ENCODE results near the gene ANKRD28. TPM values are rescaled to one million over a fixed set of nuclear protein-coding genes. Genes with fewer than 3 reads are reported as not detected.

ANKRD28 gene
- total and polyA plus RNA-seq, 2 of the 8 experiments (the other 6 are each of a cell fraction or from before 2014, with no cell fraction given): 39.1 to 61.7 TPM

DNA sequence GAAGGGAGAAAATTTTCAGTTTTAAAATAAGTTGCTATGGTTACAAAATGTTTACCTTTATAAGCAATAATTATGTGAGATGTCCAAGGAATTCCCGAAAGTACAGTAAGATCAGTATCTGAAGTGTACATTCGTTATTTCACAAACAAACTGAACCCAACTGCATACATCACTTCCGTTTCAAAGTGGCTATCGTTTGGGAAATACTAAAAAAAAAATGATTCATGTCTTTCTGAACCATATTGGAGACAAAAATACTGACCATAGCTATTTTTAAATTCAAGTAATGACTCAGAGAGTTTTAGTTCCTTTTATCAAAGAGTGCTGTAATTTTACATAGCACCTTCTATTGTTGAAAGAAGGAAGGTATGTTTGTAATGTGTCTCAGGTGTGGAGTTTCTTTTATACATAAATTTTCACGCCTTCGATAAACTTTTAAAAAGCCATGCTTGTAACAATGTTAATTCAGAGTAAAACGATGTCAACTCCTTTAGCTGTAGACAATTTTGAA lies 8.0 kb upstream of the ANKRD28 start (continued):
- TF ChIP-seq, protein P1, sequence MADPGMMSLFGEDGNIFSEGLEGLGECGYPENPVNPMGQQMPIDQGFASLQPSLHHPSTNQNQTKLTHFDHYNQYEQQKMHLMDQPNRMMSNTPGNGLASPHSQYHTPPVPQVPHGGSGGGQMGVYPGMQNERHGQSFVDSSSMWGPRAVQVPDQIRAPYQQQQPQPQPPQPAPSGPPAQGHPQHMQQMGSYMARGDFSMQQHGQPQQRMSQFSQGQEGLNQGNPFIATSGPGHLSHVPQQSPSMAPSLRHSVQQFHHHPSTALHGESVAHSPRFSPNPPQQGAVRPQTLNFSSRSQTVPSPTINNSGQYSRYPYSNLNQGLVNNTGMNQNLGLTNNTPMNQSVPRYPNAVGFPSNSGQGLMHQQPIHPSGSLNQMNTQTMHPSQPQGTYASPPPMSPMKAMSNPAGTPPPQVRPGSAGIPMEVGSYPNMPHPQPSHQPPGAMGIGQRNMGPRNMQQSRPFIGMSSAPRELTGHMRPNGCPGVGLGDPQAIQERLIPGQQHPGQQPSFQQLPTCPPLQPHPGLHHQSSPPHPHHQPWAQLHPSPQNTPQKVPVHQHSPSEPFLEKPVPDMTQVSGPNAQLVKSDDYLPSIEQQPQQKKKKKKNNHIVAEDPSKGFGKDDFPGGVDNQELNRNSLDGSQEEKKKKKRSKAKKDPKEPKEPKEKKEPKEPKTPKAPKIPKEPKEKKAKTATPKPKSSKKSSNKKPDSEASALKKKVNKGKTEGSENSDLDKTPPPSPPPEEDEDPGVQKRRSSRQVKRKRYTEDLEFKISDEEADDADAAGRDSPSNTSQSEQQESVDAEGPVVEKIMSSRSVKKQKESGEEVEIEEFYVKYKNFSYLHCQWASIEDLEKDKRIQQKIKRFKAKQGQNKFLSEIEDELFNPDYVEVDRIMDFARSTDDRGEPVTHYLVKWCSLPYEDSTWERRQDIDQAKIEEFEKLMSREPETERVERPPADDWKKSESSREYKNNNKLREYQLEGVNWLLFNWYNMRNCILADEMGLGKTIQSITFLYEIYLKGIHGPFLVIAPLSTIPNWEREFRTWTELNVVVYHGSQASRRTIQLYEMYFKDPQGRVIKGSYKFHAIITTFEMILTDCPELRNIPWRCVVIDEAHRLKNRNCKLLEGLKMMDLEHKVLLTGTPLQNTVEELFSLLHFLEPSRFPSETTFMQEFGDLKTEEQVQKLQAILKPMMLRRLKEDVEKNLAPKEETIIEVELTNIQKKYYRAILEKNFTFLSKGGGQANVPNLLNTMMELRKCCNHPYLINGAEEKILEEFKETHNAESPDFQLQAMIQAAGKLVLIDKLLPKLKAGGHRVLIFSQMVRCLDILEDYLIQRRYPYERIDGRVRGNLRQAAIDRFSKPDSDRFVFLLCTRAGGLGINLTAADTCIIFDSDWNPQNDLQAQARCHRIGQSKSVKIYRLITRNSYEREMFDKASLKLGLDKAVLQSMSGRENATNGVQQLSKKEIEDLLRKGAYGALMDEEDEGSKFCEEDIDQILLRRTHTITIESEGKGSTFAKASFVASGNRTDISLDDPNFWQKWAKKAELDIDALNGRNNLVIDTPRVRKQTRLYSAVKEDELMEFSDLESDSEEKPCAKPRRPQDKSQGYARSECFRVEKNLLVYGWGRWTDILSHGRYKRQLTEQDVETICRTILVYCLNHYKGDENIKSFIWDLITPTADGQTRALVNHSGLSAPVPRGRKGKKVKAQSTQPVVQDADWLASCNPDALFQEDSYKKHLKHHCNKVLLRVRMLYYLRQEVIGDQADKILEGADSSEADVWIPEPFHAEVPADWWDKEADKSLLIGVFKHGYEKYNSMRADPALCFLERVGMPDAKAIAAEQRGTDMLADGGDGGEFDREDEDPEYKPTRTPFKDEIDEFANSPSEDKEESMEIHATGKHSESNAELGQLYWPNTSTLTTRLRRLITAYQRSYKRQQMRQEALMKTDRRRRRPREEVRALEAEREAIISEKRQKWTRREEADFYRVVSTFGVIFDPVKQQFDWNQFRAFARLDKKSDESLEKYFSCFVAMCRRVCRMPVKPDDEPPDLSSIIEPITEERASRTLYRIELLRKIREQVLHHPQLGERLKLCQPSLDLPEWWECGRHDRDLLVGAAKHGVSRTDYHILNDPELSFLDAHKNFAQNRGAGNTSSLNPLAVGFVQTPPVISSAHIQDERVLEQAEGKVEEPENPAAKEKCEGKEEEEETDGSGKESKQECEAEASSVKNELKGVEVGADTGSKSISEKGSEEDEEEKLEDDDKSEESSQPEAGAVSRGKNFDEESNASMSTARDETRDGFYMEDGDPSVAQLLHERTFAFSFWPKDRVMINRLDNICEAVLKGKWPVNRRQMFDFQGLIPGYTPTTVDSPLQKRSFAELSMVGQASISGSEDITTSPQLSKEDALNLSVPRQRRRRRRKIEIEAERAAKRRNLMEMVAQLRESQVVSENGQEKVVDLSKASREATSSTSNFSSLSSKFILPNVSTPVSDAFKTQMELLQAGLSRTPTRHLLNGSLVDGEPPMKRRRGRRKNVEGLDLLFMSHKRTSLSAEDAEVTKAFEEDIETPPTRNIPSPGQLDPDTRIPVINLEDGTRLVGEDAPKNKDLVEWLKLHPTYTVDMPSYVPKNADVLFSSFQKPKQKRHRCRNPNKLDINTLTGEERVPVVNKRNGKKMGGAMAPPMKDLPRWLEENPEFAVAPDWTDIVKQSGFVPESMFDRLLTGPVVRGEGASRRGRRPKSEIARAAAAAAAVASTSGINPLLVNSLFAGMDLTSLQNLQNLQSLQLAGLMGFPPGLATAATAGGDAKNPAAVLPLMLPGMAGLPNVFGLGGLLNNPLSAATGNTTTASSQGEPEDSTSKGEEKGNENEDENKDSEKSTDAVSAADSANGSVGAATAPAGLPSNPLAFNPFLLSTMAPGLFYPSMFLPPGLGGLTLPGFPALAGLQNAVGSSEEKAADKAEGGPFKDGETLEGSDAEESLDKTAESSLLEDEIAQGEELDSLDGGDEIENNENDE (IDR thresholded peaks at IDR 0.05; ENCODE audit: insufficient replicate concordance, low read length): no peak
